22Rv1 (cell line): ENCODE data around the gene NRXN3.

Source experiments
- CTCF ChIP-seq: fragments of 450-650 bp; IDR thresholded peaks from 2 replicates; pipeline ENCODE4 v1.5.1; 2017; ENCODE audit warnings: mild to moderate bottlenecking
- ZFX ChIP-seq: fragments of 450-650 bp; IDR thresholded peaks from 2 replicates; pipeline ENCODE4 v1.6.1; 2017; ENCODE audit warnings: antibody characterized with exemption, borderline replicate concordance

GRCh38 chr14:78136695-78137094, 33.5 kb upstream of the NRXN3 start:
- TF ChIP-seq CTCF (no peak), ZFX (no peak)
